HepG2 (cell line): ENCODE measurements around the gene PRSS48. TPM values are rescaled to one million over a fixed set of nuclear protein-coding genes. Genes with fewer than 3 reads are reported as not detected.
A peak's percentile ranks its signal among the peaks of the same experiment; 100 is the strongest.

Experiments used
- CEBPZ ChIP-seq: IDR thresholded peaks from 2 replicates; pipeline ENCODE4 v1.6.1; 2012; ENCODE audit warnings: low read length, improper control_type of control experiment
- EEA1 ChIP-seq: sonication (generic); formaldehyde crosslinking; IDR thresholded peaks from 2 replicates; pipeline ENCODE4 v1.5.1; 2020; ENCODE audit warnings: mild to moderate bottlenecking, missing genetic modification reagents, borderline replicate concordance
- HES4 ChIP-seq: sonication (generic); formaldehyde crosslinking; IDR thresholded peaks from 2 replicates; pipeline ENCODE4 v1.9.0; 2021; ENCODE audit warnings: mild to moderate bottlenecking, missing genetic modification reagents, borderline replicate concordance
- HNF1B ChIP-seq: sonication (generic); formaldehyde crosslinking; IDR thresholded peaks from 2 replicates; pipeline ENCODE4 v1.5.1; 2020; ENCODE audit warnings: mild to moderate bottlenecking, moderate library complexity, missing genetic modification reagents
- KLF11 ChIP-seq: IDR thresholded peaks from 2 replicates; pipeline ENCODE4 v1.6.1; 2016; ENCODE audit warnings: missing compliant biosample characterization
- PTBP1 ChIP-seq: fragments of 200-400 bp; formaldehyde crosslinking; IDR thresholded peaks from 2 replicates; pipeline ENCODE4 v1.6.1; 2018; ENCODE audit warnings: low read length, low read depth; ENCODE audit not compliant: poor library complexity, severe bottlenecking
- SOX13 ChIP-seq, 3 experiments: fragments of 450-650 bp in 1 of 3; sonication (generic) in 1 of 3; formaldehyde crosslinking in 1 of 3; IDR thresholded peaks in 2 of 3; conservative IDR thresholded peaks in 1 of 3; 2 replicates each; pipeline versions ENCODE4 v1.5.0 to v1.6.1; 2016 to 2020; ENCODE audit warnings: antibody characterized with exemption in 1 of 3, mild to moderate bottlenecking in 1 of 3, missing compliant biosample characterization in 1 of 3, missing genetic modification reagents in 1 of 3, moderate library complexity in 1 of 3
- SRY ChIP-seq: sonication (generic); formaldehyde crosslinking; IDR thresholded peaks from 2 replicates; pipeline ENCODE4 v1.8.0; 2022; ENCODE audit warnings: mild to moderate bottlenecking, missing genetic modification reagents
- ZHX2 ChIP-seq, 2 experiments: sonication (generic) in 1 of 2; formaldehyde crosslinking in 1 of 2; IDR thresholded peaks; 2 replicates each; pipeline versions ENCODE4 v1.6.1 to v1.9.0; 2014 to 2022; ENCODE audit warnings: antibody characterized with exemption in 1 of 2, borderline replicate concordance in 1 of 2, inconsistent platforms in 1 of 2, low read depth in 1 of 2, missing genetic modification reagents in 1 of 2
- ZNF282 ChIP-seq: fragments of 450-650 bp; IDR thresholded peaks from 2 replicates; pipeline ENCODE4 v1.6.1; 2018; ENCODE audit not compliant: partially characterized antibody
- ZNF414 ChIP-seq: sonication (generic); formaldehyde crosslinking; IDR thresholded peaks from 2 replicates; pipeline ENCODE4 v1.5.0; 2020; ENCODE audit warnings: missing genetic modification reagents
- ZNF451 ChIP-seq: sonication (generic); formaldehyde crosslinking; IDR thresholded peaks from 2 replicates; pipeline ENCODE4 v1.5.0; 2020; ENCODE audit warnings: mild to moderate bottlenecking, missing genetic modification reagents
- ZNF770 ChIP-seq: sonication (generic); formaldehyde crosslinking; IDR thresholded peaks from 2 replicates; pipeline ENCODE4 v1.5.0; 2020; ENCODE audit warnings: mild to moderate bottlenecking, missing genetic modification reagents
- polyA plus RNA-seq, 8 experiments: library from polyadenylated mRNA; depleted of rRNA in 3 of 8; stranded (reverse) in 7 of 8; unstranded in 1 of 8; fragments of >200 nt; fragmentation: Illumina TruSeq in 4 of 8; extraction: Trizol in 4 of 8; gene quantifications; 2 replicates each; pipeline versions ENCODE4 v1.2.1 to v1.2.3, GENCODE V29; 2011 to 2016; ENCODE audit warnings: low read depth in 4 of 8, missing spikeins in 1 of 8, mixed read lengths in 1 of 8; ENCODE audit not compliant: insufficient read depth in 1 of 8
- total RNA-seq, 5 experiments: library from RNA; depleted of rRNA; stranded (reverse); fragments of >200 nt; fragmentation: Illumina TruSeq; extraction: Trizol; gene quantifications; 2 replicates each; pipeline ENCODE4 v1.2.3, GENCODE V29; 2016; ENCODE audit warnings: low read depth in 1 of 5

Gene PRSS48
- total and polyA plus RNA-seq, 2 of the 13 experiments (the other 11 are each of a cell fraction or from before 2014, with no cell fraction given): not detected

- TF ChIP-seq ZHX2 (IDR thresholded peaks at IDR 0.05; ENCODE audit: low read depth) (no peak), ZHX2 (CRISPR knock-in tag; IDR thresholded peaks at IDR 0.05; ENCODE audit: borderline replicate concordance) (no peak), KLF11 (CRISPR knock-in tag) (no peak), SRY (CRISPR knock-in tag) (no peak), CEBPZ (no peak), PTBP1 (no peak), ZNF451 (CRISPR knock-in tag) (no peak), SOX13 (IDR thresholded peaks at IDR 0.05) (no peak), SOX13 (CRISPR knock-in tag; conservative IDR thresholded peaks at IDR 0.05 in 1 of 2, IDR thresholded peaks at IDR 0.05 in 1 of 2) (peak in 1 of 2 experiments; percentile 51; a peak in 1 of 4 replicates), ZNF282 (no peak), ZNF770 (CRISPR knock-in tag) (no peak), HES4 (CRISPR knock-in tag) (no peak), EEA1 (no peak), ZNF414 (CRISPR knock-in tag) (no peak), HNF1B (CRISPR knock-in tag) (no peak)
Measured at GRCh38 chr4:151267822-151268535, 9.0 kb upstream of the PRSS48 start (continued).
